Activated CD8-positive, alpha-beta T cell treated with anti-CD3 and anti-CD28 coated beads for 36 hours (primary cell): ENCODE measurements around the gene PDCD6IP. TPM values are rescaled to one million over a fixed set of nuclear protein-coding genes. Genes with fewer than 3 reads are reported as not detected.
"Not testable (repeated sequence)": the region's sequence is repeated elsewhere in the genome, so short reads cannot be mapped to it uniquely, and the experiment has no call there.

Source experiments
- ATAC-seq: fragments of 200-7000 bp; cut with Tn5 transposase; one replicate; pipeline ENCODE4 v1.10.0; 2021; ENCODE audit warnings: mild to moderate bottlenecking, moderate library complexity
- CTCF ChIA-PET: fragments of 350-600 bp; sonication (Branson Sonifier 250); formaldehyde crosslinking; loops from one replicate; lab custom pipeline; 2021; ENCODE audit warnings: antibody characterized with exemption; lab: Charles Lee
- POLR2A ChIA-PET: fragments of 350-600 bp; sonication (Branson Sonifier 250); formaldehyde crosslinking; loops from one replicate; lab custom pipeline; 2021; ENCODE audit warnings: antibody characterized with exemption; lab: Charles Lee
- DNase-seq: peaks from one replicate; pipeline ENCODE4 v3.0.0-alpha.2; 2020
- H3K27ac Mint-ChIP-seq: one replicate; pipeline ENCODE4 v1.8.0; 2021; ENCODE audit warnings: mild to moderate bottlenecking, mixed read lengths
- H3K27me3 Mint-ChIP-seq: one replicate; pipeline ENCODE4 v1.8.0; 2021; ENCODE audit warnings: mixed read lengths
- H3K36me3 Mint-ChIP-seq: one replicate; pipeline ENCODE4 v1.8.0; 2021; ENCODE audit warnings: low read depth, mixed read lengths
- H3K4me1 Mint-ChIP-seq: one replicate; pipeline ENCODE4 v1.8.0; 2021; ENCODE audit warnings: low read depth, mixed read lengths
- H3K4me3 Mint-ChIP-seq: one replicate; pipeline ENCODE4 v1.8.0; 2021; ENCODE audit warnings: mild to moderate bottlenecking, moderate library complexity, mixed read lengths
- H3K9me3 Mint-ChIP-seq: one replicate; pipeline ENCODE4 v1.8.0; 2021; ENCODE audit warnings: mixed read lengths
- CTCF ChIP-seq: fragments of 200-600 bp; IDR thresholded peaks from one replicate; pipeline ENCODE4 v1.8.0; 2022; ENCODE audit warnings: antibody characterized with exemption, mild to moderate bottlenecking
- intact Hi-C: fragments of 100-400 bp; cut with micrococcal nuclease; formaldehyde crosslinking; loops from one replicate; pipeline ENCODE4 v1.10.0; 2022
- total RNA-seq, 2 experiments: library from RNA; stranded (reverse); gene quantifications; one replicate each; pipeline ENCODE4 v1.2.3, GENCODE V29; 2021

The PDCD6IP gene
- total RNA-seq, 2 experiments from 2014 or later: 139 to 146 TPM

DNA sequence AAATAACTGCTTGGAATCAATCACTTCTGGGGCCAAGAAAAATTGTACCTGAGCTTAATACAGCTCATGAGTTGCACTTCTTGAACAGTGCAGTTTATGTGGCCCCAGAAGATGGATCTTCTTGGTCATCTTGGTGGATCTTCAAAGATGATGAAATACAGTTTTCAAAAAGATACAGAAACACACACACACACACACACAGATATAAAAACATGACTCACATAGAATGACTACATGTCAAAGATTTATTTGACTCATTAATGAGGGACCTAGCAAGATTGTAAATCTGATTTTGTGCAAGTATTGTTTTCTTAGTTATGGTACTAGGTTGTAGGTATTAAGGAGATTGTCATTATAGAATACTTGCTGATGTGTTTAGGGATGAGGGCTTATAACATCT is 32.6 kb downstream of the PDCD6IP start:
- CTCF ChIA-PET: interaction anchor here (1.1 kb wide), 1 partner anchor 44 kb away, joined by 5 read pairs; no protein-coding TSS in a partner anchor

DNA sequence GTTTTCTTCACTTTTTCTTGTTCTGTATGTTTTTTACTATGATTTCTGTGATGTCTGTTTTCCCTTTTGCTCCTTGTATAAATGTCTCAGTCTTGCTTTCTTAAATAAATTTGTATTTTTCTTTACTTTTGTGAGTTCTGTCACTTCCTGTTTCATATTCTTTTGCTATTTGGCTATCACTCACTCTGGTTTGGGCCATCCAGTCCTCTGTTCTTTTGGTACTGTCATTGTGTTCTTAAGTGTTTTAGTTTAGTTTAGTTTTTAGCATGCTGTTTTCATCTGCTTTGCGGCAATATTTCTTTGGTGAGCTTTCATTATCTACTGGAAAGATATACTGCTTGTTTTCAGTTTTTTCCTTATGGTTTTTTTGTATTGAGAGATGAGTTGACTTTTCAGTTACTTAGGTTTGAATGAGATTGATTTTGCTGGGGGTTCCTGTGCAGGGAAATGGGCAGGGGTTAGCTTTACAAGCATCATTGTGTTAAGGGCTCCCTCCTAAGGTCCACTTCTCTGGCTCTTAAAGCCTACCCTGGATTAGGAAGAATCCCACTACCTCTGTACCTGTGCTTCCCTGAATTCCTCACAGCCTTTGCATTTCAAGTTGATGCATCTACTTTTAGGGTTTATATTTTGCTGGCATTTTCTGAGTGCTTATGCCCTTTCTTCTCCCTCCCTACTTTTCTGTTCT is 35.1 kb downstream of the PDCD6IP start:
- intact Hi-C loops: no loop called here
- peaks cover 29% of the 10 kb centered on the region for H3K4me1 Mint-ChIP-seq
- ChIA-PET CTCF (no interaction called here), POLR2A (no interaction called here)
- ATAC-seq (peak; percentile 58), DNase-seq (no peak)
- peak overlapping the region; percentile 41 for H3K27ac Mint-ChIP-seq
- no peak for TF ChIP-seq CTCF
- H3K9me3 Mint-ChIP-seq: no peaks in the 10 kb centered on the region
- no peaks in the 10 kb centered on the region for H3K27me3 Mint-ChIP-seq
- H3K4me3 Mint-ChIP-seq: no peak overlapping the region
- peaks cover 34% of the 10 kb centered on the region for H3K36me3 Mint-ChIP-seq

More for the DNA sequence above, 32.6 kb downstream of the PDCD6IP start:
- DNase-seq (no peak), ATAC-seq (peak; percentile 76)
- intact Hi-C loops: no loop called here
- Mint-ChIP-seq H3K27me3 (no peaks in the 10 kb centered on the region), H3K36me3 (peaks cover 40% of the 10 kb centered on the region), H3K4me1 (peaks cover 32% of the 10 kb centered on the region), H3K4me3 (no peak overlapping the region), H3K27ac (peak overlapping the region; percentile 47), H3K9me3 (no peaks in the 10 kb centered on the region)
- no peak for TF ChIP-seq CTCF
- POLR2A ChIA-PET: no interaction called here

DNA sequence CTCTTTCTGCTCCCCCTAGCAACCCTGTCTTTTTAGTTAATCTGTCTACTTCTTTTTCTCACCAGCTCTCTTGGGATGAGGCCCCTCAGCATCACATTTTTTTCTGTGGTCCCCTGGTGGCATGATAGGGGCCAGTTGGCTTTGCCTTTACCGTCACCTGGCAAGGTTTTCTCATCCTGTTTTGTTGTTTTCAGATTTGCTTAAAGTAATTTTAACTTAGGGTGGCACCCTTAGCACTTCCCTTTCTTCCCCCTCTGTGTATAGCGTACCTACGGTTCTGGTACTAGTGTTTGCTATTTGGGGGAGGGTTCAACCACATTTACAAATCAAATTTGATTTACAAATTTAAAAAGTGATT is 35.6 kb downstream of the PDCD6IP start:
- intact Hi-C loops: no loop called here
- no peaks in the 10 kb centered on the region for H3K9me3 Mint-ChIP-seq
- peaks cover 33% of the 10 kb centered on the region for H3K36me3 Mint-ChIP-seq
- H3K4me1 Mint-ChIP-seq: peaks cover 27% of the 10 kb centered on the region
- ATAC-seq (no peak), DNase-seq (no peak)
- H3K4me3 Mint-ChIP-seq: no peak overlapping the region
- ChIA-PET CTCF (no interaction called here), POLR2A (no interaction called here)
- H3K27ac Mint-ChIP-seq: no peak overlapping the region
- no peak for TF ChIP-seq CTCF
- no peaks in the 10 kb centered on the region for H3K27me3 Mint-ChIP-seq

- H3K36me3 Mint-ChIP-seq: peaks cover 23% of the 10 kb centered on the region
- not testable (repeated sequence) for H3K27ac Mint-ChIP-seq
Measured at GRCh38 chr3:33837182-33837581, 38.8 kb downstream of the PDCD6IP start.

DNA sequence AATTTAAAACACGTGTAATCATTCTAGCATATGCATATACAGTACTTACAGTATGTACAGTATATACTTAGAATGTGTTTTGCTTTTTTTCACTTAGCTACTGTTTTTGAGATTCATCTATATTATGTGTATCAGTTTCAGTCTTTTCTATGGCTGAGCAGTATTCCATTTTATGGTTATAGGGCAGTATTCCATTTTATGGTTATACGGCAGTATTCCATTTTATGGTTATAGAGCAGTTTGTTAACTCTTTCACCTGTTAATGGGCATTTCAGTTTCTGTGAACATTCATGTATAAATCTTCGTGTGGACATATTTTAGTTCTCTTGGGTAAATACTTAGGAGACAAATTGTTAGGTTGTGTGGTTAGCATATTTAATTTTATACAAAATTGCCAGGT is 40.9 kb downstream of the PDCD6IP start:
- ATAC-seq (no peak), DNase-seq (no peak)
- H3K4me3 Mint-ChIP-seq: no peak overlapping the region
- H3K4me1 Mint-ChIP-seq: no peaks in the 10 kb centered on the region
- intact Hi-C loops: no loop called here
- POLR2A ChIA-PET: no interaction called here
- H3K27ac Mint-ChIP-seq: no peak overlapping the region
- no peaks in the 10 kb centered on the region for H3K9me3 Mint-ChIP-seq
- peaks cover 20% of the 10 kb centered on the region for H3K36me3 Mint-ChIP-seq
- no peak for TF ChIP-seq CTCF
- no peaks in the 10 kb centered on the region for H3K27me3 Mint-ChIP-seq
- CTCF ChIA-PET: no interaction called here

More at GRCh38 chr3:33837182-33837581, 38.8 kb downstream of the PDCD6IP start:
- peaks cover 13% of the 10 kb centered on the region for H3K4me1 Mint-ChIP-seq
- CTCF ChIA-PET, intact Hi-C loops, H3K9me3 Mint-ChIP-seq, H3K27me3 Mint-ChIP-seq, H3K4me3 Mint-ChIP-seq, DNase-seq, POLR2A ChIA-PET, ATAC-seq: not testable (repeated sequence)
